ENCODE results near the gene IZUMO1.
"Not testable (repeated sequence)": the region's sequence is repeated elsewhere in the genome, so short reads cannot be mapped to it uniquely, and the experiment has no call there.

IZUMO1 gene

DNA sequence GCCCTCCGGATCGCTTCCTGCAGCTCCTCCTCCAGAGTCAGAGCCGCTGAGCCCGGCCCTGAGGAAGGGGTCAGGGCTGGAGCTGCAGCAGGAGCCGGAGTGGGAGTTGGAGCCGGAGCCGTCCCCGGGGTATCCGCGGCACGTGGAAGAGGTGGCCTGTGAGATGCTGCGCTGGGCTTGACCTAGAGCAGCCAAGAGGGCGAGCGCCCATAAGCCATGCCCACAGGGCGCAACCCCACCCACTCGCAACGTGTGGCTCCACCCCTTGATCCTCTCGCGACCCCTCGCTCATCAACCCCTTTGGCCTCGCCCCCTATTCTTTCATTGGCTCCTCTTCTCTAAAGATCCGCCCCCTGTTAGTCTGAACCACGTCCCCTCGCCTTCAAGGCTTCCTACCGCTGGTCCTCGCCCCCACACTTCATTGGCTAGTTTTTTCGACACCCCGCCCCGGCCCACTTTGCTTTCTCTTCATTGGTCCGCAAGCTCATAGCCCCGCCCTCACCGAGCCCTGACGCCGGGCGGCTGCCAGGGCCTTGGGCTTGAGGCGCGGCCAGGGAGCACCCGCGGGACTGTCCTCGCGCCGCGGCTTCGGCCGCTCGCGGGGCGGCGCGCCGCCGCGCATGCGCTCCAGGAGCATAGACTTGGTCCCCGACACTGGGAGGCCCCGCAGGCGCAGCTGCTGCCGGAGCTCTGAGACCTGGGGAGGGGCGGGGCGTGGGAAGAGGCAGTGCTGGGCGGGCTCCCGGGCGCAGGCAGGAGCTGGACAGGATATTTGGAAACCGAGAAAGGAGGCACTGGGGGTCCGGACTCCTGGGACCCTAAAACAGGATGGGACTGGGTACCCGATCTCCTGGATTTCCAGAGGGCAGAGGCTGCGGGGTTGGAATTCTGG is 32.6 kb downstream of the IZUMO1 start:
- DNase-seq (ENCODE audit: low spot score): peak; percentile 97

DNA sequence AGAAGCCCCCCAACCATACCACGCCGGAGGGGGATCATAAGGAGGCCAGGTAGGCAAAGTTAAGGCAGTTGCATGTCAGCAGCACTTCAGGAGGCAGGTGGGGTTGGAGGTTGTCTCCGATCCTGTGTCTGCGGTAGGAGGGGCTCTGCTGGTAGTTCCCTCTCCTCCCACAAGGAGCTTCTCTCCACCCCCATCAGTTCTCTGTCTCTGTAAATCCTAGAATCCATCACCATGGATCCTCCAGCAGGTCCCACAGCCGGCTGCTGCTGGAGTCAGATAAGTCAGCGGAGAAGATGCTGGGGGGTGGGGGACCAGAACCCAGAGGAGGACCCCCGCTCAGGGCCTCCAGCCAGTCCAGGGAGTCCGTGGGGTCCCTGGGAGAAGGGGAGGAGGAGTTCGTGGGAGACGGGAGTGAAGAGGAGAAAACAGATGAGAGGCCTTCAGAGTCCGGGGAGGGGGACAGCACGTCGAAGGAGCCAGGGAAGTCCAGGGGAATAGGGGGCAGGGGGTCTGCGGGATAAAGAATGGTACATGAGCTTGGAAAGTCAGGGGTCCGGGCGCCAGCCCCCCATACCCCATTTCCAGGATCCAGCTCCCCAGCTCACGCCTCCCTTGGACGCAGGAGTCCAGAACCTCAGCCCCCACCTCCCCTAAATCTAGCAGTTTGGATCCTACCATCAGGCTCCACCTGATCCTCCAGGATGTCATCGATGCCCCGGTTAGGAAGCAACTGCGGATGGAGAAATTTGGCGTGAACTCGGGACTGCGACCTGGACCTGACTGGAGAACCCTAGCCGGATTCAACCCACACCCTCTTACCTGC is 33.5 kb downstream of the IZUMO1 start:
- peak; percentile 40 for DNase-seq (ENCODE audit: low spot score)

- DNase-seq (ENCODE audit: low spot score): no peak
Observed at GRCh38 chr19:48711106-48711662, 35.5 kb downstream of the IZUMO1 start.

GRCh38 chr19:48708471-48708870 is 38.2 kb downstream of the IZUMO1 start:
- DNase-seq (ENCODE audit: low spot score): no peak

DNA sequence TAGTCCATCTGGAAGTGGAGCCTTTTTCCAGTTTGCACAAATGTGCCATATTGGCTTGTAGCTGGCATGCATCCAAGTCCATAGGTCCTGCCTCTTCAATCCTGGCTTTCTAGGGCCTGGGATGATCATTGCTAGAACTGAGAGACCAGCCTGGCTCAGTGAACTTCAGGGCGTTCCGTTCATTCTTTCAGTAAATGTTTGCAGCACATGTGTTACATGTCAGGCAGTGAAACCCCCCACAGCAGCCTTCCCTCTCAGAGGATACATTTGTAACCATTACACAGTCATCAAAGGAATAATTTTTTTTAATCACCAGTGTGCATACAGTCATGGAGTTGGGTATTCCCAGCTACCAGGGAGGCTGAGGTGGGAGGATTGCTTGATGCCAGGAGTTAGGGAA is 41.3 kb downstream of the IZUMO1 start:
- no peak for DNase-seq (ENCODE audit: low spot score)

- DNase-seq (ENCODE audit: low spot score): no peak
Observed at GRCh38 chr19:48703316-48703715, 43.4 kb downstream of the IZUMO1 start.

- DNase-seq (ENCODE audit: low spot score): no peak
Observed at GRCh38 chr19:48702701-48703100, 44.0 kb downstream of the IZUMO1 start.

- DNase-seq (ENCODE audit: low spot score): no peak
Observed at GRCh38 chr19:48698046-48698445, 48.7 kb downstream of the IZUMO1 start.

- no peak for DNase-seq (ENCODE audit: low spot score)
Observed at GRCh38 chr19:48696353-48697010, 50.2 kb downstream of the IZUMO1 start.

DNA sequence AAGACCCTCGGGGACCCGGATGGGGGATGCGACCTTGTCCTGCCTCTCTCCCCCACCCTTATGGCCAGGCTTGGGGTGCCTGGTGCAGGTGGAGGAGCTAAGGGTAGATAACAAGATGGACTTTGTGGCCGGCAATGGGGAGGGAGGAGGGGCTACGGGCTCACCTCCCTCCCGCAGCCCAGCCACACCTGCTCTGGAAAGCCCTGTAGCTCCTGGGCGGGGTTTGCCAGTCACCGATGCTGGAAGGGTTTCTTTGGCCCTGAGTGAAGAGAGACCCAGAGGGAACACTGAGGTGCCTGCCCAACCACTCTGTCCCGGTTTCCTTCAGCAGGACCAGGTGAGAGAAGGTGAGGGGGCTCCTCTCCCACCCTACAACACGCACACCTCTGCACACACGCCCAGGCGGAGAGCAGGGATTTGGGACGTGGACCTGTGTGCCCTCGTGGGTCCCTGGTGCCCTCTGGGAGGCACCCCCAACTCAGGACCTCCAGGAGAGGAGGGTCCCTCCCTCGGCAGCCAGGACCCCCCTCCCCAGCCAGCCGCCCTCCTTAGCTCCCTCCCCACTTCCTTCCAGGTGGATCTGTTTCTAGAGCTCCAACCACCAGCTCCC is 50.9 kb downstream of the IZUMO1 start, which contains the start of gene FUT2:
Gene FUT2 (plus strand): TSS at position 229 of the 610 bp plus-strand sequence. CDS start 6,986 bp downstream, outside the sequence.
- DNase-seq (ENCODE audit: low spot score): no peak

GRCh38 chr19:48693629-48694028 is 53.1 kb downstream of the IZUMO1 start:
- not testable (repeated sequence) for DNase-seq (ENCODE audit: low spot score)

Small RNA genes lying within 50 kb of the gene (small RNA-seq; reads per million reads assigned to genes)
- gene RNU6-317P: 0 reads per million in 2 experiments

All from SK-N-DZ (cell line).